Stimulated activated CD4-positive, alpha-beta T cell treated with anti-CD3 and anti-CD28 coated beads, Interleukin-1b, Interleukin-23, amount 100 ng/mL, for 48 hours (primary cell): ENCODE data around the gene EID2.

Experiments used
- DNase-seq: peaks from one replicate; pipeline ENCODE4 v3.0.0-alpha.2; 2020

EID2 gene

GRCh38 chr19:39539518-39540332 lies at the start of gene EID2:
Gene EID2, minus strand, starts transcription at chr19:39540161. Its CDS starts 82 bp downstream, at chr19:39540079.
- peak; percentile 96 for DNase-seq

GRCh38 chr19:39588066-39588465 lies 48.1 kb upstream of the EID2 start:
- DNase-seq = no peak

GRCh38 chr19:39587496-39587895 lies 47.5 kb upstream of the EID2 start:
- no peak for DNase-seq

GRCh38 chr19:39582891-39583625 lies 43.1 kb upstream of the EID2 start:
- peak; percentile 40 for DNase-seq

GRCh38 chr19:39582442-39582841 lies 42.5 kb upstream of the EID2 start:
- DNase-seq = peak; percentile 80

- no peak for DNase-seq
Observed at GRCh38 chr19:39568604-39569003, 28.6 kb upstream of the EID2 start.

- no peak for DNase-seq
Observed at GRCh38 chr19:39566064-39566463, 26.1 kb upstream of the EID2 start.

- DNase-seq = no peak
Observed at GRCh38 chr19:39563408-39563807, 23.4 kb upstream of the EID2 start.

GRCh38 chr19:39558624-39559117 lies 18.7 kb upstream of the EID2 start:
- DNase-seq = no peak

- no peak for DNase-seq
Observed at GRCh38 chr19:39557811-39558623, 18.1 kb upstream of the EID2 start.

- no peak for DNase-seq
Observed at GRCh38 chr19:39555883-39556282, 15.9 kb upstream of the EID2 start.

GRCh38 chr19:39554701-39555311 lies 14.8 kb upstream of the EID2 start:
- no peak for DNase-seq

GRCh38 chr19:39553082-39553652 lies 13.2 kb upstream of the EID2 start:
- no peak for DNase-seq

GRCh38 chr19:39550197-39550596 lies 10.2 kb upstream of the EID2 start:
- no peak for DNase-seq

- DNase-seq = no peak
Observed at GRCh38 chr19:39546599-39546998, 6.6 kb upstream of the EID2 start.

- DNase-seq = no peak
Observed at GRCh38 chr19:39544911-39545310, 5.0 kb upstream of the EID2 start.

GRCh38 chr19:39544226-39544903 lies 4.4 kb upstream of the EID2 start:
- DNase-seq = peak; percentile 18

GRCh38 chr19:39543477-39543857 lies 3.5 kb upstream of the EID2 start:
- no peak for DNase-seq

- no peak for DNase-seq
Observed at GRCh38 chr19:39542206-39542605, 2.2 kb upstream of the EID2 start.

- no peak for DNase-seq
Observed at GRCh38 chr19:39540333-39540673, 342 bp upstream of the EID2 start.

- DNase-seq = no peak
Observed at GRCh38 chr19:39539165-39539517, 820 bp downstream of the EID2 start.

GRCh38 chr19:39533791-39534190 lies 6.2 kb downstream of the EID2 start:
- no peak for DNase-seq
